ENCODE results near the gene TPP2.

TPP2 gene

DNA sequence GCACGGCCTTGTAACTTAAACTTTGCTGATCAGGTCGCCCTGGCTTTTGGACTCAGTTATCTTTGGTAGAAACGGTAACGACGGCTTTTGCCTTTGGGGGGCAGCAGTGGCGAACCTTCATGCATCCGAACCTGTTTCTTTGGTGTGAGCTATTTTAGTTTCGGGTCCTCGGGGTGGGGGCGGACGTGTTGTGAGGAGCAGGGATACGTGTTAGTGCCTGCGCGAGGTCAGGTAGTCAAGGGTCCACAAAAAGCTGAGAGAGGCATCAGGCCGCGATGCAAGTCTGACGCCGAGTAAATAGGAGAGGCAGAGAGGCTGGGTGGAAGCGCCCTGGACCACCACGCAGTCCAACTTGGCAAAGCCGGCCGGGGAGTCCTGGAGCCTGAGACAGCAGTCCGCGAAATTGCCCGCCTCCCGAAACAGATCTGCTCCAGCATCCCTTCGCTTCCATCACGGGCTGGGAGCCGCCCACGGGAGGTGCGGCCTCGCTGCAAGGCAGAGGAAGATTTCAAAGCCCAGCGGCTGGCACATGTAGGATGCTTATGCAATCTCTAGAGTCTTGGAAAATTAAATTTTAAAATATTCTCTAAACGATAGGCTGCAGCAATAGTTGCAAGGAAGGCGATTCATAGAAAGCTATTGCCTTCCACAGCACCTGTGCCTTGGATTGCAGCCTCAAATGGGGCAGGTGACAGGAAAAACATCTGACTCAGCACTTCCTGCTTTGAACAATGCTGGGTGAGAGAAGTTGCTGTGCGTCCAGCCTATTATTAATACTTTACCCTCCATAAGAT, 4.6 kb upstream of the TPP2 start:
- peak overlapping the region; percentile 68 for H3K4me3 ChIP-seq (ENCODE audit: low read length)
- TF ChIP-seq, protein P1, sequence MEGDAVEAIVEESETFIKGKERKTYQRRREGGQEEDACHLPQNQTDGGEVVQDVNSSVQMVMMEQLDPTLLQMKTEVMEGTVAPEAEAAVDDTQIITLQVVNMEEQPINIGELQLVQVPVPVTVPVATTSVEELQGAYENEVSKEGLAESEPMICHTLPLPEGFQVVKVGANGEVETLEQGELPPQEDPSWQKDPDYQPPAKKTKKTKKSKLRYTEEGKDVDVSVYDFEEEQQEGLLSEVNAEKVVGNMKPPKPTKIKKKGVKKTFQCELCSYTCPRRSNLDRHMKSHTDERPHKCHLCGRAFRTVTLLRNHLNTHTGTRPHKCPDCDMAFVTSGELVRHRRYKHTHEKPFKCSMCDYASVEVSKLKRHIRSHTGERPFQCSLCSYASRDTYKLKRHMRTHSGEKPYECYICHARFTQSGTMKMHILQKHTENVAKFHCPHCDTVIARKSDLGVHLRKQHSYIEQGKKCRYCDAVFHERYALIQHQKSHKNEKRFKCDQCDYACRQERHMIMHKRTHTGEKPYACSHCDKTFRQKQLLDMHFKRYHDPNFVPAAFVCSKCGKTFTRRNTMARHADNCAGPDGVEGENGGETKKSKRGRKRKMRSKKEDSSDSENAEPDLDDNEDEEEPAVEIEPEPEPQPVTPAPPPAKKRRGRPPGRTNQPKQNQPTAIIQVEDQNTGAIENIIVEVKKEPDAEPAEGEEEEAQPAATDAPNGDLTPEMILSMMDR (conservative IDR thresholded peaks at IDR 0.05; ENCODE audit: low read depth, low read length), result peak; percentile 77
- DNase-seq (ENCODE audit: low read depth), result no peak

DNA sequence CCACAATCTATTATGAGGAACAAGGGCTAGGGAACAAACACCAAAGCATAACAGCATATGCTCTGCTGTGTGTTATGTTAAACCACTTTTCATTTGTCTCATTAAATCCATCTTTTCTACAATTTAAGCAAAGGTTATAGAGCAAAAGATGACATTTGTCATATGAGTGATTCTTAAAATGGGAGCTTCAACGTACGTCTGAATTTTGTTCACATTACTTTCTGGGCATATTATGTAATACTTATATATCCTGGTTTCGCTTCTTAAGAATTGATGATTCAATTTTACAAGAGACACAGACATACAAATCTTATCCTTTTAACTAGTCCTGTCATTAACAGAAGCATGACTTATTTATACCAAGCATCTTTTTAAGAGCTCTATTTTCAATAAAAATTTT, 3.3 kb upstream of the TPP2 start:
- DNase-seq (ENCODE audit: low read depth), result no peak
- TF ChIP-seq, protein P1 (conservative IDR thresholded peaks at IDR 0.05; ENCODE audit: low read depth, low read length), result no peak

DNA sequence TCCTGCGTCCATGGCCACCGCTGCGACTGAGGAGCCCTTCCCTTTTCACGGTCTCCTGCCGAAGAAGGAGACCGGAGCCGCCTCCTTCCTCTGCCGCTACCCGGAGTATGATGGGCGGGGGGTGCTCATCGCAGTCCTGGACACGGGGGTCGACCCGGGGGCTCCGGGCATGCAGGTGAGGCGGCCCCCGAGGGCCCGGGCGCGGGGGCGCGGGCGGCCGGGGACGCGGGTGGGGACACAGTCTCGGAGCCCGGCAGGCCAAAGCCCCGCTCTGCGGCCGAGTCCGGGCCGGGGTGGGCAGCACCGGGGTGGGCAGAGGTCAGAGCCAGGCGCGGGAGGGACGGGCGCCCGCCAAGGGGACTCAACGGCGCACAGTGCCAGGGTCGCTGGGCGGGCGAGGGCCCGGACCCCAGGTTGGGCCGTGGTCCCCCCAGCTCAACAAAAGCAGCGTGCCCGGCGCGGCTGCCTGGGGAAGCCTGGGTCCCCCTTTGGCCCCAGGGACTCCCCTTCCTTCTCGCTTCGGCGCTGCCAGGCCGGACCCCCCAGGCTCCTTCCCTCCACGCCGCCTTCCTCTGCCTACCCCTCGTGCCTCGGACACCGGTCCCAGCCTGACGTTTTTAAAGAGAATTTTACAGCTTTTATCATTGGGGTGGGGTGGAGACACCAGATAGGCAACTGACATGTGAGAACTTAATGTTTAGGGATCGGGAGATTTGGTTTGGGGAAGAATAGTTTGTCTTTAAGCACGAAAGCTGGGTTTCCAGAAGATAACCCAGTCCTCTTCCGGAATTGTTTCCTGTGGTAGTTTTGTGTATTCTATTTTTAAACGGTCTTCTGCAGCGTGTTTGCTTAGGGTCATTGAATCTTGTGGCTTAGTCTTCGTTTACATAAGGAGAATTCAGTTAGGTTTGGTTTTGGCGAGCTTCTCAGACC, 509 bp downstream of the TPP2 start:
- H3K4me3 ChIP-seq (ENCODE audit: low read length), result peak overlapping the region; percentile 89
- no peak for DNase-seq (ENCODE audit: low read depth)
- TF ChIP-seq, protein P1 (conservative IDR thresholded peaks at IDR 0.05; ENCODE audit: low read depth, low read length), result no peak

More for the DNA sequence above, 3.3 kb upstream of the TPP2 start:
- no peak overlapping the region for H3K4me3 ChIP-seq (ENCODE audit: low read length)

DNA sequence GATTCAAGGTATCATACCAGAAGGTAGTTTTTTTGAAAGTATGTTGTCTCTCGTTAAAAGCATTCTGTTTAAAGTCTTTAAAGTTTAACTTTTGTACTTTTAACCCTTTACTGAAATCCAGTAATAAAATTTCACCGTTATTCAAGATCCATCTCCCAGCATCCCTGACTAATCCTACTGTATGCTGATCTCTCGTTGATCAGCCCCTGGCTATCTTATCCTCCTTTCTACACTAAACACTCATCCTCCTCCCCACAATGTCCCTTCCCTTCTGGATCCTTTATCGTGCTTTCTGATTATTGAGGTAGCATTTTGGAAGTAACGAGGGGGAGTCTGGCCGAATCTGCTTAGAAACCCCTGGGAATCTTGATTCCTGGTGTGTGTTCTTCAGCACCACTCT, 1.3 kb downstream of the TPP2 start:
- DNase-seq (ENCODE audit: low read depth), result no peak
- H3K4me3 ChIP-seq (ENCODE audit: low read length), result peak overlapping the region; percentile 89
- TF ChIP-seq, protein P1 (conservative IDR thresholded peaks at IDR 0.05; ENCODE audit: low read depth, low read length), result no peak

DNA sequence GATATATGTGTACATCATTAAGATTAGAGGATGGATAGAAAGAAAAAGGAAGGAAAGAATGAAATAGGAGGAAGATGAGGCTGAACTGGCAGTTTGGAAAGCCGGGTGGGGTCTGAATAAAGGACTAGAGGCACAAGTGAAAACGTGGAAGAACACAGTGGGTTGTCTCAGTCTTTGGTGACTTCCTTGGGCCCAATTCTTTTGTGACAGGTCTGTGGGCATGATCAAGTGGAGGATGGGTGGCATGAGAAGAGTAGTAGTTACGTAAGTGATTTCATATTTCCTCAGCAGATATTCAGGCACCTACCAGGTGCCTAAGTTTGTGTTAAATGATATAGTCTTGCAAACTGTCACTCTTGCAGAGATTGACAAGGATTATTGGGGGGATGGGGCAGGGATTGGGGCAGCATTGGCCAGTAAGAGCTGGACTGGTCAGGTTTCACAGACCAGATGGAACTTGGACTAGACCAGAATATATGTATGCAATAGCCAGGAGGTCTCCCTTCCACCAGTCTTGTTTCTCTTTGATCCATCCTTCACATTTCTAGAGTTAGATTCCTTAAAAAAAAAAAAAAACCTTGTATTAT, 2.7 kb downstream of the TPP2 start:
- no peak overlapping the region for H3K4me3 ChIP-seq (ENCODE audit: low read length)
- TF ChIP-seq, protein P1 (conservative IDR thresholded peaks at IDR 0.05; ENCODE audit: low read depth, low read length), result no peak
- DNase-seq (ENCODE audit: low read depth), result no peak

DNA sequence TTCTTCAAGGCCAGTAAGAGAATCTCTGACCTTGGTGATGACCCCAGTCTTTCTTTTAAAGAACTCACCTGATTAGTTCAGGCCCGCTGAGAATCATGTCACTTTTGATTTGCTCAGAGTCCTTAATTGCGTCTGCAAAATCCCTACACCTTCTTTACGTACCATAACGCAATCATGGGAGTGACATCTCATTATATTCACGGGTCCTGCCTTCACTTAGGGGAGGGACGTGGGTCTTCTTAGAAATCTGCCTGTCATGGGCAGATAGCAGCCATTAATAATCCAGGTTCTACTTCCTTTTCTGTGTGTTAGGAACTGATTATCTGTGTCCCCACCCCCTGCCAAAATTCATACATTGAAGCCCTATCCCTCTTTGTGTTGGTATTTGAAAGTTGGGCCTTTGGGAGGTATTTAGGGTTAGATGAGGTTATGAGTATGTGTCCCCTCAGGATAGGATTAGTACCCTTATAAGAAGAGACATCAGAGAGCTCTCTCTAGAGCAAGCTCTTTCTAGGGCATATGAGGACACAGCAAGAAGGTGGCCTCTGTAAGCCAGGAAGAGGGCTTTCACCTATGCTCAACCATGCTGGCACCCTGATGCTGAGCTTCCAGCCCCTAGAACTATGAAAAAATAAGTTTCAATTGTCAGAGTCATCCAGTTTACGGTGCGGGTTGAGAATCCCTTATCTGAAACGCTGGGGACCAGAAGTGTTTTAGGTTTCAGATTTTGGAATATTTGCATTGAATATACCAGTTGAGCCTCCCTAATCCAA, 9.9 kb downstream of the TPP2 start:
- H3K4me3 ChIP-seq (ENCODE audit: low read length), result no peak overlapping the region
- TF ChIP-seq, protein P1 (conservative IDR thresholded peaks at IDR 0.05; ENCODE audit: low read depth, low read length), result no peak

More for the DNA sequence above, 9.9 kb downstream of the TPP2 start:
- DNase-seq (ENCODE audit: low read depth), result no peak

All from retinal pigment epithelial cell (primary cell).